MM.1S (cell line): ENCODE results near the gene PGF.

ENCODE experiments used
- CTCF ChIP-seq: fragments of 300-600 bp; sonication (generic); IDR thresholded peaks from 2 replicates; pipeline ENCODE4 v1.5.1; 2016; ENCODE audit warnings: antibody characterized with exemption, low read length, mixed read lengths
- EZH2 ChIP-seq: fragments of 300-600 bp; sonication (generic); optimal IDR thresholded peaks from 2 replicates; pipeline ENCODE3; 2017; ENCODE audit warnings: low read depth, mild to moderate bottlenecking, antibody characterized with exemption, low read length, mixed read lengths

GRCh38 chr14:74922752-74923401 is 32.5 kb downstream of the PGF start, which contains the start of gene RPS6KL1:
- no peak for TF ChIP-seq CTCF
- no peak for TF ChIP-seq EZH2
